ENCODE results near the gene STX3. TPM values are rescaled to one million over a fixed set of nuclear protein-coding genes. Genes with fewer than 3 reads are reported as not detected.
A peak's percentile ranks its signal among the peaks of the same experiment; 100 is the strongest.

Gene STX3
- total and polyA plus RNA-seq, 2 of the 4 experiments (the other 2 are of a cell fraction), result 5.0 to 5.4 TPM

GRCh38 chr11:59756558-59756840 is 1.3 kb downstream of the STX3 start:
- Histone ChIP-seq H2AK5ac (ENCODE audit: low read depth, low read length) (no peak overlapping the region), H3K23ac (ENCODE audit: low read depth, low read length) (no peak overlapping the region), H3K4me1 (ENCODE audit: control insufficient read depth, insufficient read depth, low read length) (peaks cover 5% of the 10 kb centered on the region), H3K27ac (ENCODE audit: insufficient read depth, low read length) (no peak overlapping the region), H4K5ac (ENCODE audit: low read depth, low read length) (no peak overlapping the region), H3K4me2 (ENCODE audit: low read depth, low read length) (peak overlapping the region; percentile 98; the same call in 1 of the 2 replicates), H2BK5ac (ENCODE audit: low read depth, low read length, poor library complexity, severe bottlenecking) (no peak overlapping the region), H4K91ac (ENCODE audit: insufficient read depth, low read depth, low read length) (no peak overlapping the region; the same call in 1 of the 2 replicates), H2AK9ac (replicated peaks; ENCODE audit: low read depth, low read length, poor library complexity) (no peak overlapping the region), H2BK15ac (ENCODE audit: low read depth, low read length) (no peak overlapping the region), H4K20me1 (ENCODE audit: insufficient read depth, low read length) (peaks cover 9% of the 10 kb centered on the region; the same call in 1 of the 2 replicates), H3K9ac (ENCODE audit: low read depth, low read length) (no peak overlapping the region), H3K18ac (ENCODE audit: low read depth, low read length) (no peak overlapping the region; the same call in 1 of the 2 replicates), H4K8ac (ENCODE audit: low read depth in 2 of 2, low read length in 2 of 2) (no peak overlapping the region), H3K27me3 (ENCODE audit: control insufficient read depth, insufficient read depth, low read length) (no peaks in the 10 kb centered on the region), H3K79me1 (ENCODE audit: low read depth in 1 of 2, low read length in 2 of 2) (peaks cover 0 to 23% of the 10 kb centered on the region in 2 experiments; a peak in 3 of 4 replicates), H3K4me3 (ENCODE audit: insufficient read depth, low read depth, low read length) (no peak overlapping the region; the same call in 1 of the 2 replicates), H3K36me3 (ENCODE audit: control insufficient read depth, insufficient read depth, low read length) (no peaks in the 10 kb centered on the region), H3K9me1 (ENCODE audit: insufficient read depth, low read length) (peaks cover 5% of the 10 kb centered on the region; the same call in 1 of the 2 replicates), H2AFZ (replicated peaks; ENCODE audit: low read length, poor library complexity) (no peak overlapping the region), H3K56ac (ENCODE audit: extremely low read depth, insufficient read depth, low read length) (no peak overlapping the region), H3K14ac (replicated peaks; ENCODE audit: low read depth, low read length) (no peak overlapping the region), H2BK20ac (ENCODE audit: low read depth, low read length) (no peak overlapping the region), H2BK120ac (ENCODE audit: low read depth, low read length) (no peak overlapping the region), H3K4ac (ENCODE audit: low read depth, low read length) (no peak overlapping the region), H3K9me3 (ENCODE audit: control insufficient read depth, insufficient read depth, low read length) (no peaks in the 10 kb centered on the region)
- ATAC-seq (ENCODE audit: low read depth) (no peak), DNase-seq (no peak)
- in situ Hi-C loops (cut with MboI; ENCODE audit: low sequenced_read_pairs) (loop anchor here (5.0 kb wide), 1 partner anchor 46 kb away; no protein-coding TSS in a partner anchor), intact Hi-C loops (cut with micrococcal nuclease) (no loop called here), dilution Hi-C loops (cut with HindIII; ENCODE audit: low sequenced_read_pairs, unreplicated experiment) (no loop called here)
- BruUV-seq (replicated peaks), result no TSS peak
- POLR2A ChIA-PET (ENCODE audit: unreplicated experiment), result interaction anchor here (0.6 kb wide), 1 partner anchor 1607 kb away, joined by 7 read pairs; no protein-coding TSS in a partner anchor
- CTCF ChIA-PET, result interaction anchor here (1.1 to 1.8 kb wide), 4 partner anchors 11 to 45 kb away, joined by 3 to 5 read pairs (median 4); no protein-coding TSS in a partner anchor
- TF ChIP-seq RCOR1 (IDR thresholded peaks at IDR 0.05; ENCODE audit: insufficient replicate concordance, low read length) (no peak), SMC3 (IDR thresholded peaks at IDR 0.05; ENCODE audit: low read depth, low read length) (no peak), FOS (IDR thresholded peaks at IDR 0.05; ENCODE audit: low read depth, low read length) (no peak), RAD21 (IDR thresholded peaks at IDR 0.05; ENCODE audit: low read length) (no peak), MXI1 (IDR thresholded peaks at IDR 0.05; ENCODE audit: borderline replicate concordance, low read depth, low read length) (no peak), ELK1 (IDR thresholded peaks at IDR 0.05; ENCODE audit: borderline replicate concordance, low read depth, low read length) (no peak), RFX5 (IDR thresholded peaks at IDR 0.05; ENCODE audit: low read depth, low read length) (no peak), MAZ (IDR thresholded peaks at IDR 0.05; ENCODE audit: borderline replicate concordance, low read depth, low read length) (no peak), POLR2A (IDR thresholded peaks at IDR 0.05; ENCODE audit: low read depth, low read length) (no peak), NFE2L2 (IDR thresholded peaks at IDR 0.05; ENCODE audit: low read depth, low read length) (no peak), CTCF (conservative IDR thresholded peaks at IDR 0.05; ENCODE audit: low read depth, low read length) (no peak), BHLHE40 (IDR thresholded peaks at IDR 0.05; ENCODE audit: low read depth, low read length) (no peak), CHD1 (IDR thresholded peaks at IDR 0.05; ENCODE audit: low read depth, low read length) (no peak), USF2 (IDR thresholded peaks at IDR 0.05; ENCODE audit: low read depth, low read length) (no peak), MAFK (IDR thresholded peaks at IDR 0.05; ENCODE audit: low read depth, low read length) (no peak), CEBPB (IDR thresholded peaks at IDR 0.05; ENCODE audit: low read depth, low read length) (no peak)
- 100% methylated on average over 1 of the region's 3 CpGs; no CpG with 5 or more reads in 1 of the 2 experiments for WGBS, 2 experiments (ENCODE audit: extremely low coverage in 2 of 2, insufficient read length in 1 of 2)
